ENCODE results near the gene MSANTD1.

MSANTD1 gene

GRCh38 chr4:3240936-3241522 lies 7.9 kb upstream of the MSANTD1 start:
- H3K4me2 ChIP-seq (ENCODE audit: low read length): no peak overlapping the region
- H4K20me1 ChIP-seq (ENCODE audit: control insufficient read depth, insufficient read depth, low read depth, low read length): no peaks in the 10 kb centered on the region
- H3K4me3 ChIP-seq (ENCODE audit: low read length): no peak overlapping the region
- TF ChIP-seq CTCF (IDR thresholded peaks at IDR 0.05; ENCODE audit: low read depth, low read length, poor library complexity, severe bottlenecking) (no peak), EZH2phosphoT487 (IDR thresholded peaks at IDR 0.05; ENCODE audit: borderline replicate concordance, low read length) (no peak)
- H3K9me3 ChIP-seq (ENCODE audit: control insufficient read depth, insufficient read depth, low read length): no peaks in the 10 kb centered on the region
- no peaks in the 10 kb centered on the region for H3F3A ChIP-seq (ENCODE audit: control insufficient read depth, insufficient read depth)
- no peaks in the 10 kb centered on the region for H3K9me2 ChIP-seq (replicated peaks; ENCODE audit: control insufficient read depth, low read length)
- no peaks in the 10 kb centered on the region for H3K27me3 ChIP-seq (ENCODE audit: control insufficient read depth, low read length)
- no peak overlapping the region for H3K27ac ChIP-seq (ENCODE audit: low read depth, low read length)
- H3K36me3 ChIP-seq (ENCODE audit: control insufficient read depth, low read length): peaks cover 39% of the 10 kb centered on the region
- no peaks in the 10 kb centered on the region for H3K79me2 ChIP-seq (ENCODE audit: control insufficient read depth, low read length)
- H3K4me1 ChIP-seq (ENCODE audit: control insufficient read depth, low read length): 0 out of 2 replicates have a peak, but pooled peaks cover 3% of the 10 kb centered on the region

GRCh38 chr4:3241898-3242524 lies 6.9 kb upstream of the MSANTD1 start:
- 0 out of 2 replicates have a peak, but pooled peaks cover 3% of the 10 kb centered on the region for H3K4me1 ChIP-seq (ENCODE audit: control insufficient read depth, low read length)
- H3K36me3 ChIP-seq (ENCODE audit: control insufficient read depth, low read length): peaks cover 34% of the 10 kb centered on the region
- H3K4me2 ChIP-seq (ENCODE audit: low read length): no peak overlapping the region
- no peaks in the 10 kb centered on the region for H3K9me3 ChIP-seq (ENCODE audit: control insufficient read depth, insufficient read depth, low read length)
- H4K20me1 ChIP-seq (ENCODE audit: control insufficient read depth, insufficient read depth, low read depth, low read length): no peaks in the 10 kb centered on the region
- H3K79me2 ChIP-seq (ENCODE audit: control insufficient read depth, low read length): no peaks in the 10 kb centered on the region
- no peaks in the 10 kb centered on the region for H3K9me2 ChIP-seq (replicated peaks; ENCODE audit: control insufficient read depth, low read length)
- TF ChIP-seq EZH2phosphoT487 (IDR thresholded peaks at IDR 0.05; ENCODE audit: borderline replicate concordance, low read length) (no peak), CTCF (IDR thresholded peaks at IDR 0.05; ENCODE audit: low read depth, low read length, poor library complexity, severe bottlenecking) (no peak)
- H3K4me3 ChIP-seq (ENCODE audit: low read length): no peak overlapping the region
- no peaks in the 10 kb centered on the region for H3F3A ChIP-seq (ENCODE audit: control insufficient read depth, insufficient read depth)
- no peaks in the 10 kb centered on the region for H3K27me3 ChIP-seq (ENCODE audit: control insufficient read depth, low read length)
- H3K27ac ChIP-seq (ENCODE audit: low read depth, low read length): no peak overlapping the region

GRCh38 chr4:3243136-3243780 lies 5.7 kb upstream of the MSANTD1 start:
- no peak overlapping the region for H3K27ac ChIP-seq (ENCODE audit: low read depth, low read length)
- H3K9me3 ChIP-seq (ENCODE audit: control insufficient read depth, insufficient read depth, low read length): no peaks in the 10 kb centered on the region
- no peak overlapping the region for H3K4me2 ChIP-seq (ENCODE audit: low read length)
- no peak for TF ChIP-seq CTCF (IDR thresholded peaks at IDR 0.05; ENCODE audit: low read depth, low read length, poor library complexity, severe bottlenecking)
- no peak for TF ChIP-seq EZH2phosphoT487 (IDR thresholded peaks at IDR 0.05; ENCODE audit: borderline replicate concordance, low read length)
- 0 out of 2 replicates have a peak, but pooled peaks cover 3% of the 10 kb centered on the region for H3K4me1 ChIP-seq (ENCODE audit: control insufficient read depth, low read length)
- H3K4me3 ChIP-seq (ENCODE audit: low read length): no peak overlapping the region
- no peaks in the 10 kb centered on the region for H4K20me1 ChIP-seq (ENCODE audit: control insufficient read depth, insufficient read depth, low read depth, low read length)
- peaks cover 31% of the 10 kb centered on the region for H3K36me3 ChIP-seq (ENCODE audit: control insufficient read depth, low read length)
- H3F3A ChIP-seq (ENCODE audit: control insufficient read depth, insufficient read depth): no peaks in the 10 kb centered on the region
- no peaks in the 10 kb centered on the region for H3K79me2 ChIP-seq (ENCODE audit: control insufficient read depth, low read length)
- no peaks in the 10 kb centered on the region for H3K9me2 ChIP-seq (replicated peaks; ENCODE audit: control insufficient read depth, low read length)
- no peaks in the 10 kb centered on the region for H3K27me3 ChIP-seq (ENCODE audit: control insufficient read depth, low read length)
